Lower leg skin (tissue), 4 donors: ENCODE measurements around the gene AEBP2. TPM values are rescaled to one million over a fixed set of nuclear protein-coding genes. Genes with fewer than 3 reads are reported as not detected.
"Not testable (repeated sequence)": the region's sequence is repeated elsewhere in the genome, so short reads cannot be mapped to it uniquely, and the experiment has no call there.

Experiments used
- DNase-seq, 2 donors: peaks; one replicate each; pipeline ENCODE4 v3.0.0-alpha.2; 2019; ENCODE audit warnings: low spot score in 2 of 2
- H3K4me3 ChIP-seq: fragments of 200-600 bp; sonication (generic); 2 replicates; pipeline ENCODE4 v1.5.1; 2017; ENCODE audit warnings: mild to moderate bottlenecking, low read depth; ENCODE audit not compliant: poor library complexity, severe bottlenecking
- CTCF ChIP-seq, 3 donors: fragments of 450-650 bp; IDR thresholded peaks; one replicate each; pipeline ENCODE4 v1.5.1; 2016; ENCODE audit warnings: antibody characterized with exemption in 3 of 3, mild to moderate bottlenecking in 3 of 3, moderate library complexity in 2 of 3
- POLR2A ChIP-seq, 2 donors: fragments of 450-650 bp; IDR thresholded peaks; one replicate each; pipeline ENCODE4 v1.6.1; 2016 to 2017; ENCODE audit warnings: antibody characterized with exemption in 2 of 2, mild to moderate bottlenecking in 1 of 2, moderate library complexity in 1 of 2
- WGBS, 2 donors: methylation state at CpG; one replicate each; pipeline ENCODE4 v1.1.5; 2018; 5-methylcytosine and 5-hydroxymethylcytosine counted together
- intact Hi-C: fragments of 100-400 bp; cut with DNase I; formaldehyde crosslinking; loops from one replicate; pipeline ENCODE4 v1.15.0; 2023; ENCODE audit warnings: low total_unique reads
- total RNA-seq, 4 donors: library from RNA; depleted of rRNA; stranded (reverse); fragments of >200 nt; gene quantifications; one replicate each; pipeline ENCODE4 v1.1.0, GENCODE V29; 2016

The AEBP2 gene
- total RNA-seq, 4 donors from 2014 or later: 31.4 to 70.9 (median 54.0) TPM

GRCh38 chr12:19464192-19464580, 24.9 kb downstream of the AEBP2 start:
- H3K4me3 ChIP-seq: no peak overlapping the region
- intact Hi-C loops: no loop called here
- TF ChIP-seq POLR2A (IDR thresholded peaks at IDR 0.05): no peak
- TF ChIP-seq CTCF (IDR thresholded peaks at IDR 0.05): no peak
- DNase-seq: no peak

- H3K4me3 ChIP-seq: no peak overlapping the region
- 86 to 94% methylated on average over 6 of the region's 6 CpGs for WGBS, 2 donors
- no peak for DNase-seq
- TF ChIP-seq POLR2A (IDR thresholded peaks at IDR 0.05) (no peak), CTCF (IDR thresholded peaks at IDR 0.05) (no peak)
- intact Hi-C loops: no loop called here
These were observed 26.4 kb downstream of the AEBP2 start for GRCh38 chr12:19465711-19466110.

- intact Hi-C loops: no loop called here
- no peak for DNase-seq
- TF ChIP-seq POLR2A (IDR thresholded peaks at IDR 0.05): no peak
- no peak for TF ChIP-seq CTCF (IDR thresholded peaks at IDR 0.05)
- H3K4me3 ChIP-seq: no peak overlapping the region
These were observed 34.9 kb downstream of the AEBP2 start for GRCh38 chr12:19474147-19474546.

- DNase-seq, intact Hi-C loops, H3K4me3 ChIP-seq: not testable (repeated sequence)
- 94 to 98% methylated on average over 4 of the region's 4 CpGs for WGBS, 2 donors
These were observed 36.7 kb downstream of the AEBP2 start for GRCh38 chr12:19475884-19476505.

- 93 to 98% methylated on average over 8 of the region's 8 CpGs for WGBS, 2 donors
- H3K4me3 ChIP-seq: no peak overlapping the region
- DNase-seq: no peak
- no peak for TF ChIP-seq POLR2A (IDR thresholded peaks at IDR 0.05)
- no peak for TF ChIP-seq CTCF (IDR thresholded peaks at IDR 0.05)
- intact Hi-C loops: no loop called here
These were observed 37.8 kb downstream of the AEBP2 start for GRCh38 chr12:19477071-19477470.

GRCh38 chr12:19480459-19480858, 41.2 kb downstream of the AEBP2 start:
- 87 to 97% methylated on average over 1 of the region's 1 CpG for WGBS, 2 donors
- intact Hi-C loops: no loop called here

More at GRCh38 chr12:19480459-19480858, 41.2 kb downstream of the AEBP2 start:
- TF ChIP-seq CTCF (IDR thresholded peaks at IDR 0.05): no peak
- TF ChIP-seq POLR2A (IDR thresholded peaks at IDR 0.05): no peak
- H3K4me3 ChIP-seq: no peak overlapping the region
- DNase-seq: no peak
